HG03558 (cell line): ENCODE data around the gene TPPP2.

Source experiments
- ATAC-seq: cut with Tn5 transposase; IDR thresholded peaks from one replicate; pipeline ENCODE4 v1.9.1; 2021; ENCODE audit warnings: moderate number of reproducible peaks; ENCODE audit not compliant: unreplicated experiment; ENCODE audit errors: extremely low read depth

The TPPP2 gene

DNA sequence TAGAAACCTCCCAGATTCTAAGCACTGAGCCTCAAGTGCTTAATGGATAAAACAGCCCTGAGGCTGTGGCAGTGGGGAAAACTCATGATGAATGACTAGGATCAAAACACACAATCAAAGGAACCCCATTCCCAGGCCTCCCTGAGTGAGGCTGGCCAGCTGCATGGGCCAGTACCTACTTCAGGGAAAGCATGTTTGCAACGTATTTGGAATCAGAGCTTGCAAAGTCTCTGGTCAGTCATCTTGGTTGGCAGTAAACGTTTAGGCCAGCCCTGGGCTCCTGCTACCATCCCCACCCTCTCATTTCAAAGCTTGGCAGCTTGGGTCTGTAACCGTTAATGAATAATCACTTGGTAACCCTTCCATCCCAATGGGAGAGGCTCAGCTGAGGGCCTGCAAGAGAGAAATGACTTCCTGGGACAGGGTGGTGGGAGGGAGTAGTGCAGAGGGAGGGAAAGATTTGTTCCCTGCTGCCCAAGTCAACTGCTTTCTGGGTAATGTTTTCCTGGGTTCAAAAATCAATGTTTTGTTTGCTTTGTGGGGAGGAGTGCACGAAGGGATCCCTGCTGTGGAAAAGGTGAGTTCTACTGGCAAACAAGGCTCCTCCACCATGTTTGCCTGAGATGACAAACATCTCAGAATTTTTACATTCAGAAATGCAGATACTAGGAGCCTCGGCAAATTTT, 25.6 kb downstream of the TPPP2 start:
- no peak for ATAC-seq

GRCh38 chr14:21056520-21057163, 26.6 kb downstream of the TPPP2 start:
- ATAC-seq, result no peak

GRCh38 chr14:21057803-21058675, 28.0 kb downstream of the TPPP2 start, which contains the start of gene RNASE8:
Gene RNASE8, plus strand, starts transcription at chr14:21057822. Its CDS starts 71 bp downstream, at chr14:21057893.
- ATAC-seq, result no peak

- no peak for ATAC-seq
These were observed 28.9 kb downstream of the TPPP2 start for GRCh38 chr14:21058903-21059302.

DNA sequence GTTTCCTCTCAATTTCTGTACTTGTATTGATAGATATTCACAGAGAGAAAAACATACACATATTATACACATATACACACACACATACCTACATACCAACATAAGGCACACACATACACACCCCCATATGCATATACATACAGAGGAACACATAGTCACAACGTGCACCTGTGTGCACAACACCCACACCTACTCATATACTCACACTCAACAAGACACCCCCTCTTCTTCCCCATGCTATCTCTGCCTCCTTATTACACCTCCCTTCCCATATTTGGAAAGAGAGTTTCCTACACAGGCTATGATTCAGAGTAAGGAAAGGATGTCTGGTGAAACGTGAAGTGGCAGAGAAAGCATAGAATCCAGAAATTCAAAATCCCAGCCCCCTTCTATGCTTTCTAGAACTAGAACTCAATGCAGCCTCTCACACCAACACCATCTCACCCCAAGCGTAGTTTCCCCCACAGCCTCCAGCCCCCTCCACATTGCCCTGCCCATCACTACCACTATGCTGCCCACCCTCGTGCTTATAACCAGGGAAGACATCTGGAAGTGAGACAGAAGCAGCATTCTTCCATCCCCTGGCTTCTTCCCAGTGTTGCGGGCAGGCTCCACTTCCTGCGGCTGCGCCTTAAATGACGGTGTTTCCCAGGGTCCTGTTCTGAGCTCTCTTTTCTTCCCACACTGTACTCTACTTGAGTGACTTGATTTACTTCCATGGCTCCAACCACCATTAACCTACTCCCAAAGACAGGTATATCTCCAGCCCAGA, 30.0 kb downstream of the TPPP2 start:
- ATAC-seq, result no peak

- no peak for ATAC-seq
These were observed 30.8 kb downstream of the TPPP2 start for GRCh38 chr14:21060614-21061346.

GRCh38 chr14:21061347-21061668, 31.3 kb downstream of the TPPP2 start:
- ATAC-seq, result no peak

- ATAC-seq, result no peak
These were observed 33.5 kb downstream of the TPPP2 start for GRCh38 chr14:21063479-21063878.

DNA sequence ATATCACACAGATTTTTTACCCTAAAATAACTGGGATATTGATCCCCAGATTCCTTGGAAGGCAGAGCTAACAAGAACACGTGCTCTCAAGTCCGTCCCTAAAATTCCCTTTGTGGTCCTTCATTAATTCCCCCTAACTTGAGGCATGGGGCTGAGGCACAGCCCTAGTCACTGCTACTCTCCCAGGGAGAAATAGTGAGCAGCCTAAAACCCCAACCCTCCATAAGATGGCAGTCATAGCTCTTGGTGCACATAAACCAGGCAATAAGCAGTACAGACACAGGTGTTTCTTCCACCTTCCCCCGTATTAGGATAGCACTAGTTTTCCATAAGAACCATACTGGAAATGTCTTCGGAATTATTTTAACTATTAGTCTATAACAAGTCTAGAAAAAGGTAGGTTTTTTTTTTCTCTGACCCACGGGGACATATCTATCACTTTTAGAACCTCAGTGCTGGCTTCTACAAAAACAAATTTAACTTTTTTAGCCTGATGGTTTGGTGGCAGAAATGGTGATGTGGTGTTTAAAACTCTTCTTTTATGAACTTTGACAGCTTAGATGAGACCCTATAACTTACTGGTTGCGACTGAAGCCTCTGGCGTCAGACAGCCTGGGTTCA, 37.0 kb downstream of the TPPP2 start:
- ATAC-seq, result no peak

DNA sequence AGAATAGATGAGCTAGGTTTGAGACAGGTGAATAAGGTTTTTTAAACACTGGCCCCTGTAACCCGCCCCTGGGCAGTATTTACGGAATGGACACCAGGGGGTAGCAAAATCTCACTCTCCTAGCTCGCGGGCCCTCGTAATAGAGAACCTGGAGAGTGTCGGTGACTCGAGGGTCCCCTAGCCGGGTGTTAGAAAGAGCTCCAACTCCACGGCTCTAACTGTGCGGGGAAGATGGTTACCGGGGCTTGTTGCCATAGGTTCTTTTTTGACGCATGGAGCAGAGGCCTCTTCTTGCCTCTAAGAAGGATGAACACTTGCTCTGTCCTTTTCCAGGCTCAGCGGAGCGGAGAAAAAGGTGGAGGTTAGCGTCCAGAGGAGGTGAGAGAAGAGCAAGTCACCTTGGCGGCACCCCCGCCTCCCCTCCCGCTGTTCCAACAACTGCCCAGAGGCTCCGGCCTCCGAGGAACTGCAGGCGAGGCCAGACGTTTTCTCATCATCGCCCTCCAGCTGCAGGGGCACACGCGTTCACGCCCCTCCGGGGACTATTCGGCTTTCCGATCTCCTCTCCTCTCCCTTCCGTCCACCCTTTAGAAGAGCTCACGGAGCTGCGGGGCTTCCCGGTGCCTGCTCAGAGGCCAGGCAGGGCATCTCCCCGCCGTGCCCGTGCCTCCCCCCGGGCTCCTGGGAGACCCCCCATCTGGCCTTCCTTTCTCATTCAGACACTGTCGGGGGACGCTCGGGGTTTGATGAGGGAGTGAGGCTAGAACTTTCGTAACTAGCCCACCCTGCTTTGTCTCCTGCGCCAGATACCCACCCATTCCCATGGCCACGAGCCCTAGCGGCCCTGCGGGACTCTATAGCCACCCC, 38.7 kb downstream of the TPPP2 start:
- ATAC-seq, result no peak

GRCh38 chr14:21069388-21070082, 39.5 kb downstream of the TPPP2 start:
- no peak for ATAC-seq

- ATAC-seq, result no peak
These were observed 40.1 kb downstream of the TPPP2 start, which contains the start of gene ARHGEF40 for GRCh38 chr14:21070083-21070609. Gene ARHGEF40, plus strand, starts transcription at chr14:21070304. Its CDS starts 93 bp downstream, at chr14:21070397.

DNA sequence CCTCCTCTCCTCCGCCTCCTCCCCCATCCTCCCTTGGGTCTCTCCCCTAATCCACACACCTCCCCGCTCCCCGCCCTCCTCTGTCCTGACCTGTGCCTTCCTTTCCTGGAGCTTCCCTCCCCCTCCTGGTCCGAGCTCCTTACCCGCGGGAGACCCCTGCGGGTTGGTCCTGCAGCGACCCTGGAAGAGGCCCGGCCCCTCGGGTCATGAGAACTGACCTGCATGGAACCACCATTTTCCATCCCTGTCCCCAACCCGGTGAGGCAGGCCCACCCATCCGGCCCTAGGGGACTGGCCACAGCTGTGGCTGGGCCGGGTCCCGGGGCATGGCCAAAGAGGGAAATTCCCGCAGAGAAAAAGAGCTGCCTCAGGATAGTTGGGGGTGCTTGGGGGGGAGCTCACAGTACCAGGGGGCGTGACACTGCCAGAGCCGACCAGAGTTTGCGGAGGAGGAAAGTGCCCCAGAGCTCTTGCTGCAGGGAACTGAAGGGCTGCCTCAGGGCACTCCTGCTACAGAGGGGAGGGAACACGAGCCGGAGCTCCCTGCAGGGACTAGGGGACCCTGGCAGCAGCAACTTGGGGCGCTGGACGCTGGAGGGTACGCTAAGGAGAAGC, 40.7 kb downstream of the TPPP2 start:
- no peak for ATAC-seq

DNA sequence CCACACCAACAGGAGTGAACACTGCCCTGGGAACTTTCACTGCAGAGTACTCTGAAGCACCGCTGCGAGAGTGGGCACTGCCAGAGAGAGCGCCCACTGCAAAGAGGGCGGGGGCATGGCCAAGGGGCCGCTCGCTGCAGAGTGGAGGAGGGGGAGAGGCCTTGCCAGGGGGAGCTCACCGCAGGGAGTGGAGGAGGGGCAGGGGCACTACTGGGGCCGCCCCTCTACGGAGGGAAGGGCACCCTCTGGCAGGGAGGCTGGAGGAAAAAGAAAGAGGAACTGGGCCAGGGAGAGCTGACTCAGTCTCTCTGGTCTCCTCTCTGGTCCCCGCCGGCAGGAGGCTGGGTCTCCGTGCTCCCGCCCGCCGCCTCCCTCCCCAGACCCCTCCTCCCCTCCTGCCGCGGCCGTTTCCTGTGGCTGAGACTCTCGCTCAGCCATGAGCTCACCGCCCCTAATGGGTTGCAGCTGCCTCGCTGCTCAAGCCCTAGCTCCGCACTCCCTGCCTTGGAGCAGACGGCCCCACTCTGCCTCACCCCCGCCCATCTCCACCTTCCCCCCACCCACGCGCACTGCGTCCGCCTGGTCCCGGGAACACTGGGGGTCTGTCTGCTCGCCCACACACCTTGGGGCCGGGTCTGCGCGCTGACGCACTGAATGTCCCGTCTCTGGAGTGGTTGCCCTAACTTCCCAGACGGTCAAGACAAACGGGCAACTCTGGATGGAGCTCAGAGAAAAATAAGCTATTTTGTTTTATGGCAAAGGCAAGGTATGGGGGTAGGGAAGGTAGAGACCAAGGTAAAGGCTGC, 41.4 kb downstream of the TPPP2 start:
- peak; percentile 63 for ATAC-seq

- ATAC-seq, result no peak
These were observed 42.0 kb downstream of the TPPP2 start for GRCh38 chr14:21072031-21072473.

DNA sequence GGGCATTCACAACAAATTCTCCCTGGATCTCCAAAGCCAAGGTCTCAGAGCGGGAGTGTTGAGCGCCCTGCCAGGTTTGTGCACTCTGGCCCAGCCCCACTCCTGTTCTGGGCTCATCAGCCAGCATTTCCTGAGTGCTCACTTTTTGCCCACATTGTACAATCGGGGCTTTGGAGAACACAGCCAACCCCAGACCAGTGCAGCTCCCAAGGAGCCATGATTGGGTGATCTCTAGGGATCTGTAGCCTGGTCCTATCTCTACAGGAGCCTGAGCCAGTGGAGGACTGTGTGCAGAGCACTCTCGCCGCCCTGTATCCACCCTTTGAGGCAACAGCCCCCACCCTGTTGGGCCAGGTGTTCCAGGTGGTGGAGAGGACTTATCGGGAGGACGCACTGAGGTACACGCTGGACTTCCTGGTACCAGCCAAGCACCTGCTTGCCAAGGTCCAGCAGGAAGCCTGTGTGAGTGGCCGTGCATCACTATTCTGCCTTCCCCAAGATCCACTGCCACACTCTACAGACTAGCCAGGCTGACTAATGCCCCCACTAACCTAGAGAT, 42.8 kb downstream of the TPPP2 start:
- ATAC-seq, result no peak
